ENCODE data around the gene ATPAF1. TPM values are rescaled to one million over a fixed set of nuclear protein-coding genes. Genes with fewer than 3 reads are reported as not detected.

The ATPAF1 gene
- total and polyA plus RNA-seq, 3 donors from 2014 or later: 76.7 to 98.9 (median 85.9) TPM

DNA sequence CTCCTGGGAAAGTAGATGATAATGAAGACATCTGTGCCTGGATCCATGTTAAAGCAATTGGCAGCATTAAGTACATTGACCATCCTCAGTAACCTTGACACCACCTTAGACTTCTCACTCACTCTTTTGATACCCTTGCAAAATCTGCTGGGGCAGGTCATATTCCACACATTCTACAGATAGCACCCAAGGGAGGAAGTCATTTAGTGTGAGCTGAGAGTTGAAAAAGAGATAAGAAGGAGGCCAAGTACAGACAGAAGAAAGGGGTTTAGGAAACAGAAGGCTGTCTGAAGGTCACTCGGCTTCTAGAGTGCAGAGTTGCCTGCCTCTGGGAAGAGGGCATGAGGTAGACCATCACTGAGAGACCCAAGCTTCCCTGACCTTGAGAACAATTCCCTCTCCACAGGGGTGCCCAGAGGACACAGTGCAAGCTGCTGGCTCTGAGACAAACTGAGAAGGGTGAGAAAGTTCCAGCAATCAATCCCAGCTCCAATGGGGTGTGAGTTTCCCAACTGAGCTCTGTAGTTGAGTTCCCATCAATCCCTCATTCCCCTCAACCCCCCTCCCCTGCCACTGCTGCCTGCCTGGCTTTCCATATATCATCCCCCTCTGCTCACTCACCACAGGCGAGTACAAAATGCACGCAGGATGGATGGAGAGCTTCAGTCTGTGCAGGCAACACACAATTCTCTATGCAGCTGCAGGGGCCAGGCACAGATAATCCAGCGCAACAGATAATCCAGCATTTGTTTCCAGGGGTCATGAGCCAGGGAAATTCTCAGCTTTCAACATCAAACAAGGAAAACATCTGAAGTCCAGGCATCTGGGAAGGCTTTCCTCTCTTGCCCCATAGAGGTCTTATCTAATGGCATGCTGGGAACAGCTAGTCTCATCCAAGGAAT lies 44.2 kb downstream of the ATPAF1 start:
- H3K27ac ChIP-seq: peak overlapping the region in 1 of 2 donors; percentile 36
- DNase-seq: peak; percentile 37
- no peaks in the 10 kb centered on the region for H3K36me3 ChIP-seq (ENCODE audit: low read depth, missing control alignments)

DNA sequence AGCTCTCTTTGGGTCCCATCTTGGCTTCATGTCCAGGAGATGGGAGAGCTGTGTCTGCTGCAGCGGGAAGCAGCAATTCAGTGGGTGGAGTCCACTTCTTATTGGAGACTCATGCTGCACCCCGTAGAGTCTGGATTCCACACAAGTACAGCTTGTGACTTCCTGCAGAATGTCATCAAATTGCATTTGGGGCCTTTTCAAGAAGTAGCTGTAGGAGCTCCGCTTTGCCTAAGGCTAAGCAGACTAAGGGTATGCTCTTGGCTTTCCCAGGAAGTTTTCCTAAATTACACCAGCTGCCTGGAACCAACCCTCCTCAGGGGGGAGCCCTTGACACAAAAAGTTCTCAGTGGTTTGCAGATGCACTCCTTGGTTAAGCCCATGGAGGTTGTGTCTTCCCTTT lies 45.8 kb downstream of the ATPAF1 start:
- Histone ChIP-seq H3K4me1 (peaks cover 25% of the 10 kb centered on the region), H3K27ac (peak overlapping the region in 1 of 2 donors; percentile 45), H3K36me3 (ENCODE audit: low read depth, missing control alignments) (no peaks in the 10 kb centered on the region), H3K9me3 (no peaks in the 10 kb centered on the region), H3K27me3 (no peaks in the 10 kb centered on the region), H3K4me3 (no peak overlapping the region)
- WGBS, 2 donors: 30 to 50% methylated on average over 3 of the region's 3 CpGs
- DNase-seq: peak; percentile 62
- no peak for TF ChIP-seq POLR2A (IDR thresholded peaks at IDR 0.05)
- TF ChIP-seq, protein P1, sequence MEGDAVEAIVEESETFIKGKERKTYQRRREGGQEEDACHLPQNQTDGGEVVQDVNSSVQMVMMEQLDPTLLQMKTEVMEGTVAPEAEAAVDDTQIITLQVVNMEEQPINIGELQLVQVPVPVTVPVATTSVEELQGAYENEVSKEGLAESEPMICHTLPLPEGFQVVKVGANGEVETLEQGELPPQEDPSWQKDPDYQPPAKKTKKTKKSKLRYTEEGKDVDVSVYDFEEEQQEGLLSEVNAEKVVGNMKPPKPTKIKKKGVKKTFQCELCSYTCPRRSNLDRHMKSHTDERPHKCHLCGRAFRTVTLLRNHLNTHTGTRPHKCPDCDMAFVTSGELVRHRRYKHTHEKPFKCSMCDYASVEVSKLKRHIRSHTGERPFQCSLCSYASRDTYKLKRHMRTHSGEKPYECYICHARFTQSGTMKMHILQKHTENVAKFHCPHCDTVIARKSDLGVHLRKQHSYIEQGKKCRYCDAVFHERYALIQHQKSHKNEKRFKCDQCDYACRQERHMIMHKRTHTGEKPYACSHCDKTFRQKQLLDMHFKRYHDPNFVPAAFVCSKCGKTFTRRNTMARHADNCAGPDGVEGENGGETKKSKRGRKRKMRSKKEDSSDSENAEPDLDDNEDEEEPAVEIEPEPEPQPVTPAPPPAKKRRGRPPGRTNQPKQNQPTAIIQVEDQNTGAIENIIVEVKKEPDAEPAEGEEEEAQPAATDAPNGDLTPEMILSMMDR (IDR thresholded peaks at IDR 0.05): peak in 1 of 3 experiments; percentile 25
- intact Hi-C loops (cut with DNase I; ENCODE audit: low total_unique reads): no loop called here

More for the DNA sequence above, 44.2 kb downstream of the ATPAF1 start:
- Histone ChIP-seq H3K4me3 (no peak overlapping the region), H3K4me1 (peaks cover 25% of the 10 kb centered on the region), H3K27me3 (no peaks in the 10 kb centered on the region), H3K9me3 (no peaks in the 10 kb centered on the region)
- TF ChIP-seq, protein P1 (IDR thresholded peaks at IDR 0.05): no peak
- no peak for TF ChIP-seq POLR2A (IDR thresholded peaks at IDR 0.05)
- WGBS, 2 donors: 41 to 54% methylated on average over 4 of the region's 4 CpGs
- intact Hi-C loops (cut with DNase I; ENCODE audit: low total_unique reads): no loop called here

DNA sequence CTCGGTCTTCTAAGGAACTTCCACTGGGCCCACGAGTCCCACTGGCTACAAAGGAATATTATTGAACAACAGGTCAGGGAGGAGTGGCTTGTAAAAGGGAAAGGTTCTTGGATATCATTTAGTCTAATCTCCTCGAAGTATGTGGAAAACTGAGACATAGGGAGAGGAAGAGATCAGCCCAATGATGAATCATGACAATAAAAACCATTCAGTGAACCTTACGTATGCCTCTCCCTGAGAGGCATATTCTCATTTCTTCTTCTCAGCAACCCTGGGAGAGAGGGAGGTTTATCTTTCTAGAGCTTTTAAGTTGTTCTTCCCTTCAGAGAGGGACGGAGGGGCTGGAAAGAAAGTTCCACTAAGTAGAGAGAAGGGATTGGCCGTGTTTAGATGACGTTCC lies 46.2 kb downstream of the ATPAF1 start:
- 48 to 53% methylated on average over 7 of the region's 7 CpGs for WGBS, 2 donors
- intact Hi-C loops (cut with DNase I; ENCODE audit: low total_unique reads): no loop called here
- TF ChIP-seq POLR2A (IDR thresholded peaks at IDR 0.05): no peak
- TF ChIP-seq, protein P1 (IDR thresholded peaks at IDR 0.05): no peak

DNA sequence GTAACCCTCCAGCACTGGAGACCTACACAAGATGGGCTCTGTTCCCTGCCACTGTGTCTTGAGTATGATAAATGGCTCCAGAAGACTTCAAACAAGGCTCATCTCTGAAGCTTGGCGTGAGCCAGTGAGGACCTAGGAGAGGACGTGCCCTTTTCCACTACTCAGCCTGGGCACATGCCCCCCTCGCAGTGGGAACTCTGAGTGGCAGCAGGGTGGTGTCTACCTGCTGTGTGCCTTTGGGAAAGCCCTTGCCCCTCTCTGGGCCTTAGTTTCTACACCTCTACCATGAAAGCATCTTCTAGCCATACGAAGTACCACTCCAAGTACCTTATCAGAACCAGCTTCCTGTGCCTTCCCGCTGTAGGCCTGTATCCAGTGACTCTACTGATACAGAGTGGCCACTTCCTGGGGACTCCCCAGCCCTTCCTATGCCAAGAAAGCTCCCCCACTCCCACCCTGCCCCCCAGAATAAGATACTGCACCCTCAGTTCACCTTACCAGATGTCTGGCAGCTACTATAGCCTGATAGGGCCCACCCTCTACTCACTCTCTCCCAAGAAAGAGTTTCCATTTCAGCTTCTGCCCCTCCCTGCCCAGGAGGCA lies 48.4 kb downstream of the ATPAF1 start:
- 87 to 92% methylated on average over 4 to 5 of the region's 5 CpGs for WGBS, 2 donors
- Histone ChIP-seq H3K27me3 (no peaks in the 10 kb centered on the region), H3K27ac (no peak overlapping the region), H3K4me1 (peaks cover 31% of the 10 kb centered on the region), H3K4me3 (no peak overlapping the region), H3K36me3 (ENCODE audit: low read depth, missing control alignments) (no peaks in the 10 kb centered on the region), H3K9me3 (no peaks in the 10 kb centered on the region)
- TF ChIP-seq, protein P1 (IDR thresholded peaks at IDR 0.05): no peak
- no peak for TF ChIP-seq POLR2A (IDR thresholded peaks at IDR 0.05)
- intact Hi-C loops (cut with DNase I; ENCODE audit: low total_unique reads): no loop called here
- DNase-seq: no peak

More for the DNA sequence above, 46.2 kb downstream of the ATPAF1 start:
- Histone ChIP-seq H3K36me3 (ENCODE audit: low read depth, missing control alignments) (no peaks in the 10 kb centered on the region), H3K9me3 (no peaks in the 10 kb centered on the region), H3K27ac (peak overlapping the region in 1 of 2 donors; percentile 45), H3K4me1 (peaks cover 25% of the 10 kb centered on the region), H3K27me3 (no peaks in the 10 kb centered on the region), H3K4me3 (no peak overlapping the region)
- DNase-seq: no peak

Data from testis (tissue), 3 donors.